Measurements from ENCODE around the gene ARHGAP6.

GRCh38 chrX:11210415-11210801, 455.3 kb downstream of the ARHGAP6 start:
- TF ChIP-seq, protein P1, sequence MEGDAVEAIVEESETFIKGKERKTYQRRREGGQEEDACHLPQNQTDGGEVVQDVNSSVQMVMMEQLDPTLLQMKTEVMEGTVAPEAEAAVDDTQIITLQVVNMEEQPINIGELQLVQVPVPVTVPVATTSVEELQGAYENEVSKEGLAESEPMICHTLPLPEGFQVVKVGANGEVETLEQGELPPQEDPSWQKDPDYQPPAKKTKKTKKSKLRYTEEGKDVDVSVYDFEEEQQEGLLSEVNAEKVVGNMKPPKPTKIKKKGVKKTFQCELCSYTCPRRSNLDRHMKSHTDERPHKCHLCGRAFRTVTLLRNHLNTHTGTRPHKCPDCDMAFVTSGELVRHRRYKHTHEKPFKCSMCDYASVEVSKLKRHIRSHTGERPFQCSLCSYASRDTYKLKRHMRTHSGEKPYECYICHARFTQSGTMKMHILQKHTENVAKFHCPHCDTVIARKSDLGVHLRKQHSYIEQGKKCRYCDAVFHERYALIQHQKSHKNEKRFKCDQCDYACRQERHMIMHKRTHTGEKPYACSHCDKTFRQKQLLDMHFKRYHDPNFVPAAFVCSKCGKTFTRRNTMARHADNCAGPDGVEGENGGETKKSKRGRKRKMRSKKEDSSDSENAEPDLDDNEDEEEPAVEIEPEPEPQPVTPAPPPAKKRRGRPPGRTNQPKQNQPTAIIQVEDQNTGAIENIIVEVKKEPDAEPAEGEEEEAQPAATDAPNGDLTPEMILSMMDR (conservative IDR thresholded peaks at IDR 0.05): no peak
- TF ChIP-seq ZFX (IDR thresholded peaks at IDR 0.05): no peak

All from C4-2B (cell line).